ENCODE measurements around the gene MYO19. TPM values are rescaled to one million over a fixed set of nuclear protein-coding genes. Genes with fewer than 3 reads are reported as not detected.
A peak's percentile ranks its signal among the peaks of the same experiment; 100 is the strongest.

MYO19 gene
- total and polyA plus RNA-seq, 9 of the 15 experiments (the other 6 are each of a cell fraction or from before 2014, with no cell fraction given): 21.6 to 176 (median 129) TPM

DNA sequence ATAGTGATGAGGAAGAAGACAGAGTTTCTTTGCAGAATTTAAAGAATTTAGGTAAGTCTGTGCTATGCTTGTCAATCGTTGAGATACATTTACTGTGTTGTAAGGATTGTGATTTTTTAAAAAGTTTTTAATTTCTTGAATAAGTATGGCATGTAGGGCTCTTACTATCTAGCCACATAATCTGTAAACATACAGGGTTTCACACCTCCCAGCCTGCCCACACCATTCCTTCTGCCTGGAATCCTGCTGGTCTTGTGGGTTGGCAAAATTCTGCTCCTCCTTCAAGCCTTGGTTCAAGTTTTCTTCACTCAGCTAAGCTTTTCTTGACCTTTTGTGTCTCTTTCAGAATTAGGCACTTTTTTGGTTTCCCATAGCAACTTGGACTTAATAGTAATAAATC lies 40.7 kb downstream of the MYO19 start:
- Histone ChIP-seq H3K4me1 (replicated peaks in 1 of 2; ENCODE audit: control insufficient read depth in 2 of 2, insufficient read depth in 2 of 2, low read length in 2 of 2) (no peaks in the 10 kb centered on the region; a peak in 2 of 5 replicates), H3K79me2 (ENCODE audit: control insufficient read depth, insufficient read depth, low read length) (peaks cover 33% of the 10 kb centered on the region), H2AFZ (ENCODE audit: low read depth, low read length) (no peak overlapping the region), H3K9ac (ENCODE audit: insufficient read depth in 1 of 2, low read depth in 2 of 2, low read length in 2 of 2) (no peak overlapping the region), H3K36me3 (ENCODE audit: control insufficient read depth, insufficient read depth, low read length) (peaks cover 93% of the 10 kb centered on the region), H3K9me1 (ENCODE audit: control insufficient read depth, insufficient read depth, low read length) (no peaks in the 10 kb centered on the region), H3K4me3 (no peak overlapping the region), H3K9me3 (replicated peaks; ENCODE audit: control insufficient read depth, insufficient read depth, low read depth, low read length) (no peaks in the 10 kb centered on the region), H3K27ac (ENCODE audit: extremely low read depth, low read depth, low read length) (no peak overlapping the region), H3K27me3 (ENCODE audit: control insufficient read depth in 2 of 2, insufficient read depth in 2 of 2, low read length in 2 of 2) (no peaks in the 10 kb centered on the region), H3K4me2 (ENCODE audit: insufficient read depth, low read length) (no peak overlapping the region), H4K20me1 (replicated peaks; ENCODE audit: control insufficient read depth, insufficient read depth, low read length) (peaks cover 16% of the 10 kb centered on the region; the same call in 1 of the 2 replicates)
- peak in 1 of 4 experiments; percentile 8 for DNase-seq (ENCODE audit: extremely low read depth in 1 of 4, low spot score in 3 of 4)
- ChIA-PET CTCF (ENCODE audit: low intra/inter-chr PET ratio) (no interaction called here), POLR2A (interaction anchor here (1.2 to 2.4 kb wide), 3 partner anchors 8 to 102 kb away, joined by 3 to 10 read pairs (median 4); partner anchors contain the start of gene ZNHIT3)
- no TSS peak for BruUV-seq (replicated peaks)
- TF ChIP-seq ARID1B (IDR thresholded peaks at IDR 0.05) (no peak), RFX1 (IDR thresholded peaks at IDR 0.05) (peak; percentile 39; the same call in 1 of the 2 replicates), NR3C1 (CRISPR knock-in tag; IDR thresholded peaks at IDR 0.05) (no peak), SIN3B (IDR thresholded peaks at IDR 0.05; ENCODE audit: low read depth) (no peak), KHSRP (IDR thresholded peaks at IDR 0.05) (no peak), SUPT5H (IDR thresholded peaks at IDR 0.05) (0 out of 2 replicates have a peak, but pooled peaks have one; percentile 3)
- FAIRE-seq: no peak
- in situ Hi-C loops (cut with MboI): loop anchor here (25.0 kb wide), 1 partner anchor 532 kb away; no protein-coding TSS in a partner anchor
- intact Hi-C loops (cut with micrococcal nuclease): no loop called here
- no peak for ATAC-seq
- 92% methylated on average over 1 of the region's 1 CpG for WGBS (ENCODE audit: insufficient coverage, low coverage, missing lambda C conversion rate)

Data from K562 (cell line).